ENCODE data around the gene TFPI.
"Not testable (repeated sequence)": the region's sequence is repeated elsewhere in the genome, so short reads cannot be mapped to it uniquely, and the experiment has no call there.

Gene TFPI

GRCh38 chr2:187552828-187553681 lies 1.2 kb downstream of the TFPI start:
- DNase-seq, result no peak

GRCh38 chr2:187552381-187552780 lies 1.9 kb downstream of the TFPI start:
- DNase-seq, result no peak

- no peak for DNase-seq
These were observed 3.4 kb downstream of the TFPI start for GRCh38 chr2:187550857-187551256.

- no peak for DNase-seq
These were observed 4.2 kb downstream of the TFPI start for GRCh38 chr2:187549951-187550555.

GRCh38 chr2:187549193-187549592 lies 5.0 kb downstream of the TFPI start:
- no peak for DNase-seq

- no peak for DNase-seq
These were observed 5.6 kb downstream of the TFPI start for GRCh38 chr2:187548656-187549055.

- no peak for DNase-seq
These were observed 6.8 kb downstream of the TFPI start for GRCh38 chr2:187547353-187547979.

- DNase-seq, result no peak
These were observed 7.4 kb downstream of the TFPI start for GRCh38 chr2:187546762-187547333.

GRCh38 chr2:187545238-187545751 lies 8.9 kb downstream of the TFPI start:
- no peak for DNase-seq

GRCh38 chr2:187544371-187545080 lies 9.7 kb downstream of the TFPI start:
- no peak for DNase-seq

- no peak for DNase-seq
These were observed 10.7 kb downstream of the TFPI start for GRCh38 chr2:187543488-187543887.

- DNase-seq, result no peak
These were observed 12.1 kb downstream of the TFPI start for GRCh38 chr2:187542123-187542522.

GRCh38 chr2:187541086-187542085 lies 12.8 kb downstream of the TFPI start:
- DNase-seq, result no peak

- not testable (repeated sequence) for DNase-seq
These were observed 16.0 kb downstream of the TFPI start for GRCh38 chr2:187538222-187538621.

- not testable (repeated sequence) for DNase-seq
These were observed 18.9 kb downstream of the TFPI start for GRCh38 chr2:187535381-187535780.

GRCh38 chr2:187532333-187533120 lies 21.7 kb downstream of the TFPI start:
- DNase-seq, result no peak

GRCh38 chr2:187529977-187530721 lies 24.1 kb downstream of the TFPI start:
- no peak for DNase-seq

- no peak for DNase-seq
These were observed 24.8 kb downstream of the TFPI start for GRCh38 chr2:187529248-187529976.

- no peak for DNase-seq
These were observed 26.2 kb downstream of the TFPI start for GRCh38 chr2:187528042-187528441.

Data from activated CD8-positive, alpha-beta memory T cell treated with anti-CD3 and anti-CD28 coated beads for 24 hours (primary cell).